Amniotic epithelial cell (primary cell): ENCODE measurements around the gene TARBP1.
"Not testable (repeated sequence)": the region's sequence is repeated elsewhere in the genome, so short reads cannot be mapped to it uniquely, and the experiment has no call there.

Source experiments
- DNase-seq: peaks from one replicate; pipeline ENCODE4 v3.0.0-alpha.2; 2010; ENCODE audit warnings: low read depth

TARBP1 gene, protein sequence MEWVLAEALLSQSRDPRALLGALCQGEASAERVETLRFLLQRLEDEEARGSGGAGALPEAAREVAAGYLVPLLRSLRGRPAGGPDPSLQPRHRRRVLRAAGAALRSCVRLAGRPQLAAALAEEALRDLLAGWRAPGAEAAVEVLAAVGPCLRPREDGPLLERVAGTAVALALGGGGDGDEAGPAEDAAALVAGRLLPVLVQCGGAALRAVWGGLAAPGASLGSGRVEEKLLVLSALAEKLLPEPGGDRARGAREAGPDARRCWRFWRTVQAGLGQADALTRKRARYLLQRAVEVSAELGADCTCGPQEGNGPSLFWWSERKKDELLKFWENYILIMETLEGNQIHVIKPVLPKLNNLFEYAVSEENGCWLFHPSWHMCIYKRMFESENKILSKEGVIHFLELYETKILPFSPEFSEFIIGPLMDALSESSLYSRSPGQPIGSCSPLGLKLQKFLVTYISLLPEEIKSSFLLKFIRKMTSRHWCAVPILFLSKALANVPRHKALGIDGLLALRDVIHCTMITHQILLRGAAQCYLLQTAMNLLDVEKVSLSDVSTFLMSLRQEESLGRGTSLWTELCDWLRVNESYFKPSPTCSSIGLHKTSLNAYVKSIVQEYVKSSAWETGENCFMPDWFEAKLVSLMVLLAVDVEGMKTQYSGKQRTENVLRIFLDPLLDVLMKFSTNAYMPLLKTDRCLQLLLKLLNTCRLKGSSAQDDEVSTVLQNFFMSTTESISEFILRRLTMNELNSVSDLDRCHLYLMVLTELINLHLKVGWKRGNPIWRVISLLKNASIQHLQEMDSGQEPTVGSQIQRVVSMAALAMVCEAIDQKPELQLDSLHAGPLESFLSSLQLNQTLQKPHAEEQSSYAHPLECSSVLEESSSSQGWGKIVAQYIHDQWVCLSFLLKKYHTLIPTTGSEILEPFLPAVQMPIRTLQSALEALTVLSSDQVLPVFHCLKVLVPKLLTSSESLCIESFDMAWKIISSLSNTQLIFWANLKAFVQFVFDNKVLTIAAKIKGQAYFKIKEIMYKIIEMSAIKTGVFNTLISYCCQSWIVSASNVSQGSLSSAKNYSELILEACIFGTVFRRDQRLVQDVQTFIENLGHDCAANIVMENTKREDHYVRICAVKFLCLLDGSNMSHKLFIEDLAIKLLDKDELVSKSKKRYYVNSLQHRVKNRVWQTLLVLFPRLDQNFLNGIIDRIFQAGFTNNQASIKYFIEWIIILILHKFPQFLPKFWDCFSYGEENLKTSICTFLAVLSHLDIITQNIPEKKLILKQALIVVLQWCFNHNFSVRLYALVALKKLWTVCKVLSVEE (N-terminal part only)

DNA sequence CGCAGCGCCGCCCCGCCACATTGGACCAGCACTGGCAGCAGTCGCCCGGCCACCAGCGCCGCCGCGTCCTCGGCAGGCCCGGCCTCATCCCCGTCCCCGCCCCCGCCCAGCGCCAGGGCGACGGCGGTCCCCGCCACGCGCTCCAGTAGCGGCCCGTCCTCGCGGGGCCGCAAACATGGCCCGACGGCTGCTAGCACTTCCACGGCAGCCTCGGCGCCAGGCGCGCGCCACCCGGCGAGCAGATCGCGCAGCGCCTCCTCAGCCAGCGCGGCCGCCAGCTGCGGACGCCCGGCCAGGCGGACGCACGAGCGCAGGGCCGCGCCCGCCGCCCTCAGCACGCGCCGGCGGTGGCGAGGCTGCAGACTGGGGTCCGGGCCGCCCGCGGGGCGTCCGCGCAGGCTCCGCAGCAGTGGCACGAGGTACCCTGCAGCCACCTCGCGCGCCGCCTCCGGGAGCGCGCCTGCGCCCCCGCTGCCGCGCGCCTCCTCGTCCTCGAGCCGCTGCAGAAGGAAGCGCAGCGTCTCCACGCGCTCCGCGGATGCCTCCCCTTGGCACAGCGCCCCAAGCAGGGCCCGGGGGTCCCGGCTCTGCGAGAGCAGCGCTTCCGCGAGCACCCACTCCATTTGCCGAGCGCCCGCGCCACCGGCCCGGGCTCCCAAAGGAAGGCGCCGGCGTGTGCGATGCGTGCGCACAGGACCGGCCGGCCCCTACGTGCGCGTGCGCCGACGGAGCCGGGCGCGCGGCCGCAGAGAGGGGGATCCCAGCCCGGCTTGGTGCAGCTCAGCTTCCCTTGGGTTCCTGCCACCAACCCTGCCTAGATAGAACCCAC lies at the start of gene TARBP1:
Gene TARBP1 (minus strand): TSS at position 699 of the 829 bp plus-strand sequence. CDS start 76 bp downstream, at position 623.
- DNase-seq = peak; percentile 66

- DNase-seq = no peak
These were observed 49.3 kb upstream of the TARBP1 start for GRCh38 chr1:234528074-234528865.

GRCh38 chr1:234527346-234527745 lies 48.4 kb upstream of the TARBP1 start:
- DNase-seq = no peak

- no peak for DNase-seq
These were observed 47.9 kb upstream of the TARBP1 start for GRCh38 chr1:234526922-234527321.

DNA sequence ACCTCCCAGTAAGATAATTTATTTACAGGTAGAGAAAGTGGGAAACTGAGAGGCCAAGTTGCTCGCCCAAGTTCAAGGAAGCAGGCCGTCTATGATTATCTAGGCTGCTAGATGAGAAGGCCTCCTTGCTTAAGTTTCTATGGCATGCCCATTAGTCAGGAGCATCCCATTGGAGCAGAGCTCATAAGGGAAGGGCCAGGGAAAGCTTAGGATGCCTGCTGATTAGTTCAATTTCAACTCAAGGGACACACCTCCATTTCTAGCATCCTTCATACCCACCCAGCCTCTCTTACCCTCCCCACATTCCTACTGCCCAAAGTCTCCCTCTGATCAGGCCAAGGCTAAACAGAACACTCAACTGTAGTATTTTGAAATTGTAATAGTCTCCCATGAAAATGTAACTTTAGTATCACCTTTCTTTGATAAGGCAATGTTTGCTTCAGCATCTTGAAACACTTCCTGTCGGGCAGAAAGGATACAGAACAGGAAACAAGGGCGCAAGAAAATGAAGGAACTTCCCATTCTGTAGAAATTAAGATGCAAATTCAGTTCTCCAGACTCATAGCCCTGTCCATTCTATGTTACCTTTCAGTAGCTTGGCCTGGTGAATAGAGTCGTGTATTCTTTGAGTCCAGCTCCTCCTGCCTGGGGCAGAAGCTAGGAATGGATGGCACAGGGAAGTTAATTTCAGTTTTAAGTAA lies 46.3 kb upstream of the TARBP1 start:
- DNase-seq = no peak

GRCh38 chr1:234521836-234522235 lies 42.9 kb upstream of the TARBP1 start:
- DNase-seq = no peak

DNA sequence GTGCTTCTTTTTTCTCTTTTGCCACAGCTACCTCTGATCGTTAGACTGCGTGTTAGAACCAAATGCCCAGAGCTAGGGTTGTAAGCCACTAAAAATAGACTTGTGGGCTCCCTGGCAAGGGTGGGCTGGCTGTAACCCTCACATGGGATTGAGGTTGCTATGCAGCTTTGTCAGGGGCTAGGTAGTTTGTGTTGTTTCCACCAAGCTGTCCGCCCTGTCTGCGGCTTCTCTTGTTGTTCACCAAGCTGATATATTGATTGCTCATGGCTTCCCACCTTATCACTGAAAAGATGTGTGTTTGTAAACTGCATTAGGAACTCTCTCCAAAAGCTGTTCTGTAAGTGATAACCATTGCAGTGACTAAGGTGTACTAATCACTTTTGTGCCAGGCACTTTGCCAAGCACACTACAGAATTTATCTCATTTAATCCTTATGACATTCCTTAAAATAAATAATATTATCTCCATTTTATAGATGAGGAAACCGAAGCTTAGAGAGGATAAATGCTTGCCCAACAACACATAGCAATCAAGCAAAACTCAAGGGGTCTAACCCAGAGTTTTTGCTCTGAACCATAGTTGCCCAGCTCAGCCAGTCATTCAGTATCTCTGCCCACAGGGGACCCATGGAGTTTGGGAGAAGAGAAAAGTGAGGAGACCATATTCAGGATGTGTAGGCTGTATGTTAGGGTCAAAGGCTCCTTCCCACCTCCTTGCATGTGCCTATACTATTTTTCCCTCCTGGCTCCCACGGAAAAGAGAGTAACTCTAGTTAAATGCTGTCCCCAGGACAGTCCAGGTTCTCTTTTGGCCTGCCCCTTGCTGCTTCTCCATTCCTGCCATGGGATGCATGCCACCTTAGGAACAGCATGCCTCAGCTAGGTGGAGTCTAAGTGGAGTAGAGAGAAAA lies 42.2 kb upstream of the TARBP1 start:
- DNase-seq = peak; percentile 59

DNA sequence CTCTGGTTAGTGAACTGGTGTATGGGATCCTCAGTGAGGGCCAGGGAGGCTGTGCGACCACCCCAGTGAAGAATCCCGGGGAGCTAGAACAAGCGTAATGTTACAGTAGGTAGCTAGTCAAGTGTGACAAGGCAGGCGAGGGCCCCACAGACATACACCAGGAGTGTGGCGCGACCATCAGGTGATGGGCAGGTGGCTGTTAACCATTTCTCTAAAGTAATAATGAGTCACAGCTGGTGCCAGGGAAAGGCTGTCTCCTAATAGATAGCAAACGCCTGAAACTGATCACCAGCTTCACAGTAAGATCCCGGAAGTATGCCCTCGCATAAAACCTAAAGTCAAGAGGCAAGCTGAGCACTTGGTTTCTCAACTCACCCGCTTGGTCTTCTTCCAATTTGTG lies 40.5 kb upstream of the TARBP1 start:
- no peak for DNase-seq

DNA sequence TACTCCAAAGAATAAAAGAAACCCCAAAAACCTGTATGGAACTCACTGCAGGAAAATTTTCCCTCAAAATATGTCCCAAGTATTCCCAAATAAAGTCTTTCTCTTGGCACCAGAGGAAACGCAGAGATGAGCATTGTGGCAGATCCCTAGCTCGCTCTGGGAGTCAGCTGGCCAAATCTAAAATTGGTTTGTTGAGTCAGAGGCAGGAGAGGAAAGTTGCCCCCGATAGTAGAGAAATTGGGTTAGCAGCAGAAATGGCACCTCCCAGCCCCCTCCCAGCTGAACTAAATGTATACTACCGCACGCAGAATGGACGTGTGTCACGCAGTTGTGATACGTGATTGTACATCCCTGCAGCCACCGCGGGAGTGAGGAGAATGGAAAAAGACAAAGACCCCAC lies 39.9 kb upstream of the TARBP1 start:
- no peak for DNase-seq

- DNase-seq = not testable (repeated sequence)
These were observed 39.1 kb upstream of the TARBP1 start for GRCh38 chr1:234518086-234518485.

DNA sequence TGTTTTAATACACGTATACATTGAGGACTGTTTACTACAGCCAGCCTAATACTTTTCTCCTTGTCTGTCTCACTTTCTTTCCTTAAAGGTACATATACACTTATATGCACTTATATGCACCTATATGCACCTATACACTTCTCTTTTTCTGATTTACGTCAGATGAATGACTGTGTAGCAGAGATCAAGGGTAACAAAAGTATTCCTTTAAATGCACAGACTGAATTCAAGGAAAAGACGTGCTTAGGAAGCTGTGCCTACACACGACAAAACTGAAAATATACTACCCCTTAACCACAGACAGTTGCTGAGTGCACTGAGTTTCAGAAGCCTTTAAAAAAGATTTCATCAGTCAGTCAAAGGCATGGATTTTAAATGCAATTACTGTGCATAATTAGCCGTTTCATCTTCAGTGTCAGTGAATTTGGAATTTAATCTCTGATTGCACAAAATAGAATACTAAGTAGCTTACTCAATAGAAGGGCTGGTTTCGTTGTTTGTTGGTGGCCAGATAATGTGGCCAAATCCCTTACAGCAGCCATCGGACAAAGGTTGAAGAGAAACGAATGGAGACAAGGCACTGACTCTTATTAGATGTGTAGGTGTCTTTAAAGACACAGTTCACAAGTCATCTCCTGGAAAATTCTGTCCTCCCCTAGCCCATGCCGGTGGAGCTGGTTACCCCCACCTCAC lies 38.3 kb upstream of the TARBP1 start:
- DNase-seq = no peak

GRCh38 chr1:234515821-234516241 lies 36.9 kb upstream of the TARBP1 start:
- no peak for DNase-seq

GRCh38 chr1:234515411-234515810 lies 36.4 kb upstream of the TARBP1 start:
- no peak for DNase-seq

DNA sequence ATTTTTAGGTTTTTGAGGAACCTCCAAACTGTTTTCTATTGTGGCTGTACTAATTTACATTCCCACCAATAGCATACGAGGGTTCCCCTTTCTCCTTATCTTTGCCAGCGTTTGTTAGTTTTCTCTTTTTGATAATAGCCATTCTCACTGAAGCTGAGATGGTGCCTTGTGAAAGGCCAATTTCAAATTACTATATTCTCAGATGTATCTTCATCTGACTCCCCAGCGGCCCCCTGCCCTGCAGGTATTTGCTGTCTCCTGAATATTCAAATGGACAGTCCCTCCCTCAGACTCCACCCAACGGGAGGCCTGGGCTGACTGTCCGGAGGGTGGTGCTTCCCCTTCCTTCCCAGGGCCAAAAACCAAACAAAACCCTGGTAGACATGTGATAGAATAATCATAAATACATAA lies 33.5 kb upstream of the TARBP1 start:
- no peak for DNase-seq

DNA sequence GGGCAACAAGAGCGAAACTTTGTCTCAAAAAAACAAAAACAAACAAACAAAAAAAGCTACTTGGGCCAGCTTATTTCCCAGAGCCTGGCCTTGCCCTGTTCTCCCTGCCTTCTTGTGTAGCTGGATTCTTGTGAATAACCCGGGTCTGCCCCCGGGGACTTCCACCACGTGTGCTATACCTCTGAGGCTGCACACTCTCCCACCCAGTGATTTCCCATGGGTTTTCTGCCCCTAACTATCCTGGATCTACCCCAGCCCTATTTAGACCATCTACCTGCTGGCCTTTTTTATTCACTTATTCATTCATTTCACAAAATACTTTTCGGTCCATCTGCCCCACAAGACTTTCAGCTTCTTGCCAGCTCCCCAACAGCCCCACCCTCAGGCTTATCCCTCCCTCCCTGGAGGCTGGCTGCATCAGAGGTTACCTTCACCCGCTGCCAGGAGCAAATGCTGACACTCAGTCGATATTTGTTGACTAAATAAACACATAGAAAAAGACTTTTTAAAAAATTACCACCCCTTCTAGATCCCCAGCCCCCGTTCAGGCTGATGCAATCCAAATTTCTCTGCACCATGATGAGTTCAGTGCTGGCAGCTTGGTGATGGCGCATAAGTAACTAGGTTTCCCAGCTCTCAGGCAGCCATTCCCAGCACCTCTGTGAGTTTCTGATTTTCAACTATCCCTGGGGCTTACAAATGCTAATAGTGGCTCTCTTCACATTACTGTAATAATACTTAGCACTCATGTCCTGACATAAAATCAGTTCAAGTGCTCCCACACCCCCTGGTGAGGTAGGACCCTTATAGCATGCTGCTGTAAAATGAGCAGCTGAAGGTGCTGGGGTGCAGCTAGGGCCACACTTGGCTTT lies 30.7 kb upstream of the TARBP1 start:
- no peak for DNase-seq

DNA sequence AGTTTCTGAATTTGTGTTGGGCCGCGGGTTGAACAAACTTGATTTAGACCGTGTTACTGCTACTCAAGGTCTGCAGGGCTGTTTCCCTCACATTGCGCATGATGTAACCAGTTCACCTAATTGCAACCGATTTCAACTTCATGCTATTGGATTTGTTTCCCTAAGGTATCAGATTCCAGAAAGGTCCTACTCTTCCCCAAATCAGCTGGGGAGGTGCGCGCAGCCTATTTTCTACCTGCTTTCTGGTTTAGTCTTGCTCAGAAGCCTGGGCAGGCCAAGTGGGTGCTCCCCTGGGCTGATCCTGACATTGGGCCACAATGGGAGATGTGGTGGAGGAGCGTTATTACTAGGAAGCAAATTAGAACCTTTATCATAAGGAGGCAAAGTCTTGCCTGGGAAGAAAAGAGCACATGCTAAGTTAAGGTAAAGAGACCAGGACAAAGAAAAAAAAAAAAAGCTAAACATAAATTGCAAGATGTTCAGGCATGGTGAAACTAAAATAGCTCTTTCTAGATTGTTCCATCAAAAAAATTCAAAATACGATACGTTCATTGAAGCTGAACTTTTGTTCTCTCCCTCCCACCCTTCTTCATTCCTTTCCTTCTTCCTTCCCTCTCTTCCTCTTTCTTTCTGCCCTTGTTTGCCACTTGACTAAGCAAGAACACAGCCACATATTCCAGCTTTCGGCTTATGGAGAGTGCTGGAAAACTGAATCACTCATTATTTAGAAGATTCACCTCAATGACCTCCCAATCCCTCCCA lies 28.8 kb upstream of the TARBP1 start:
- DNase-seq = no peak
